Esophagus squamous epithelium (tissue), 4 donors: ENCODE data around the gene SOCS4.

Experiments used
- CTCF ChIP-seq, 6 experiments: fragments of 450-650 bp in 4 of 6; fragments of 200-600 bp in 2 of 6; sonication (generic) in 2 of 6; IDR thresholded peaks; one replicate each; pipeline ENCODE4 v1.5.1; 2016 to 2019; ENCODE audit warnings: antibody characterized with exemption in 6 of 6, mild to moderate bottlenecking in 4 of 6, moderate library complexity in 4 of 6
- POLR2A ChIP-seq, 4 donors: fragments of 450-650 bp; IDR thresholded peaks; one replicate each; pipeline ENCODE4 v1.6.1; 2017; ENCODE audit warnings: antibody characterized with exemption in 4 of 4, mild to moderate bottlenecking in 4 of 4, moderate library complexity in 3 of 4

GRCh38 chr14:55000381-55000780, 26.7 kb upstream of the SOCS4 start:
- TF ChIP-seq POLR2A (IDR thresholded peaks at IDR 0.05) (no peak), CTCF (IDR thresholded peaks at IDR 0.05) (no peak)
